ENCODE data around the gene AIF1.

The AIF1 gene

DNA sequence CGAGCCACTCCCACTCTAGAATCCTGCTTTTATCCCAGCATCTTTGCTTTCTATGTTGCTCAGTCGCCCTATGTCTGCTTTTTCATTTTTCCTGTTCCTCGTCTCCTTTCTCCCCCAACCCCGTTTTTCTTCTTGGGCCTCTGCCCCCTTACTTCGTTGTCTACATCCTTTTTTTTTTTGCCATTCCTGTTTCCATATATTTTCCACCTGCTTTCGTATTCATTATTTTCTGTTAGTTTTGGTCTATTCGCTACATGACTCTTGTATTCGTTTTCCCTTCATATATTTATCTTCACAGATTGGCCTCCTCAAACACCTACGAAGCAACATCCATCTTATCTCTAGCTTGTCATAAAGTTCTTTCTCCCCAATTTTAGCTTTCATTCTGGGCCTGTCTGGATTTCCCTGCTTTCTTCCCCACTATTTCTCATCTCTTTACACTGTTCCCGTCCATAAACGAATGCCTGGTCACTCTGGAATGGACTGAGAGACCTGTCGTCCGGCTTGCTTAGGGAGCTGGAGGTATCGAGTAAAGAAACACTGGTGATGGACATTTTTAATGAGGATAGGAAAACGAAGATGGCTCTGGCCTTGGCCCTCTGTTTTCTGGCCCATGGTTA, 6.4 kb downstream of the AIF1 start:
- Histone ChIP-seq H3K4me3 (ENCODE audit: low read depth, low read length) (peak overlapping the region; percentile 74), H3K36me3 (peaks cover 58% of the 10 kb centered on the region), H3K9me3 (ENCODE audit: severe bottlenecking) (no peaks in the 10 kb centered on the region), H3K27ac (peak overlapping the region; percentile 99), H3K27me3 (ENCODE audit: insufficient read depth, low read depth, severe bottlenecking) (no peaks in the 10 kb centered on the region)
- DNase-seq, result no peak
- TF ChIP-seq, protein P1, sequence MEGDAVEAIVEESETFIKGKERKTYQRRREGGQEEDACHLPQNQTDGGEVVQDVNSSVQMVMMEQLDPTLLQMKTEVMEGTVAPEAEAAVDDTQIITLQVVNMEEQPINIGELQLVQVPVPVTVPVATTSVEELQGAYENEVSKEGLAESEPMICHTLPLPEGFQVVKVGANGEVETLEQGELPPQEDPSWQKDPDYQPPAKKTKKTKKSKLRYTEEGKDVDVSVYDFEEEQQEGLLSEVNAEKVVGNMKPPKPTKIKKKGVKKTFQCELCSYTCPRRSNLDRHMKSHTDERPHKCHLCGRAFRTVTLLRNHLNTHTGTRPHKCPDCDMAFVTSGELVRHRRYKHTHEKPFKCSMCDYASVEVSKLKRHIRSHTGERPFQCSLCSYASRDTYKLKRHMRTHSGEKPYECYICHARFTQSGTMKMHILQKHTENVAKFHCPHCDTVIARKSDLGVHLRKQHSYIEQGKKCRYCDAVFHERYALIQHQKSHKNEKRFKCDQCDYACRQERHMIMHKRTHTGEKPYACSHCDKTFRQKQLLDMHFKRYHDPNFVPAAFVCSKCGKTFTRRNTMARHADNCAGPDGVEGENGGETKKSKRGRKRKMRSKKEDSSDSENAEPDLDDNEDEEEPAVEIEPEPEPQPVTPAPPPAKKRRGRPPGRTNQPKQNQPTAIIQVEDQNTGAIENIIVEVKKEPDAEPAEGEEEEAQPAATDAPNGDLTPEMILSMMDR (IDR thresholded peaks at IDR 0.05; ENCODE audit: low read depth, low read length), result no peak

GRCh38 chr6:31621991-31622390, 7.0 kb downstream of the AIF1 start:
- TF ChIP-seq, protein P1 (IDR thresholded peaks at IDR 0.05; ENCODE audit: low read depth, low read length), result no peak
- H3K36me3 ChIP-seq, result peaks cover 63% of the 10 kb centered on the region

DNA sequence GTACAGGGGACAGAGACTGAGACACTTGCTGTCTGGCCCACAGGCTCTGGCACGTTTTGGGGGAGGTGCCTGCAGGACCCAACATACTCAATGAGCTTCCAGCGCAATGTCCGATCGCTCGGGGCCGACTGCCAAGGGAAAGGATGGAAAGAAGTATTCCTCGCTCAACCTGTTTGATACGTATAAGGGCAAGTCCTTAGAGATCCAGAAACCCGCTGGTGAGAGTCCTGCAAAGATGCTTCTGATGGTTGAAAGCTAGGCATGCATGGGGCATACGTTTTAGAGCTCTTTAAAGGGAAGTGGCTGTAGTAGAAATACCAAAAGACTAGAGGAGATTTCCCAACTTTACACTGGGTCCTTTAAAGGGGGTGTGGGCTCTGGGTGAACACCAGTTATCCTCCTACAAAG, 7.7 kb downstream of the AIF1 start:
- DNase-seq, result no peak
- Histone ChIP-seq H3K4me3 (ENCODE audit: low read depth, low read length) (no peak overlapping the region), H3K27ac (peak overlapping the region; percentile 99)

More at GRCh38 chr6:31621991-31622390, 7.0 kb downstream of the AIF1 start:
- DNase-seq, result no peak
- H3K27ac ChIP-seq, result peak overlapping the region; percentile 99
- no peaks in the 10 kb centered on the region for H3K27me3 ChIP-seq (ENCODE audit: insufficient read depth, low read depth, severe bottlenecking)
- H3K9me3 ChIP-seq (ENCODE audit: severe bottlenecking), result no peaks in the 10 kb centered on the region
- H3K4me3 ChIP-seq (ENCODE audit: low read depth, low read length), result peak overlapping the region; percentile 74

DNA sequence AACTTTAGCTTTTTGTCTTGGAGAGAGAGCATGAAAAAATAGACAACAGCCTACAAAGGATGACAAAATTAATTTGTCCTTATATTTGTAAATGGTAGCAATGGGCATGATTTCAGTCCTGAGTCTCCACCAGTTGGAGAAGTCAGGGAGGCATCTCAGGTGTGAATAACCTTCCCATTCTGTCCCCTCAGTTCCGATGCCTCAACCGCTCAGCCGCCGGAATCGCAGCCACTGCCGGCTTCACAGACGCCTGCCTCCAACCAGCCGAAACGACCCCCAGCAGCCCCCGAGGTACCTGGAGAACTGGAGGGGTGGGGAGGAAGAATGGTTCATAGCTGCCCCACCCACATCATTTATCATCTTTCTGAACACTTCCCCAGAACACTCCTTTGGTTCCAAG, 9.0 kb downstream of the AIF1 start:
- no peak overlapping the region for H3K27ac ChIP-seq
- H3K27me3 ChIP-seq (ENCODE audit: insufficient read depth, low read depth, severe bottlenecking), result no peaks in the 10 kb centered on the region
- H3K36me3 ChIP-seq, result peaks cover 84% of the 10 kb centered on the region
- no peak overlapping the region for H3K4me3 ChIP-seq (ENCODE audit: low read depth, low read length)
- TF ChIP-seq, protein P1 (IDR thresholded peaks at IDR 0.05; ENCODE audit: low read depth, low read length), result no peak
- no peak for DNase-seq
- H3K9me3 ChIP-seq (ENCODE audit: severe bottlenecking), result no peaks in the 10 kb centered on the region

More for the DNA sequence above, 7.7 kb downstream of the AIF1 start:
- Histone ChIP-seq H3K36me3 (peaks cover 70% of the 10 kb centered on the region), H3K27me3 (ENCODE audit: insufficient read depth, low read depth, severe bottlenecking) (no peaks in the 10 kb centered on the region), H3K9me3 (ENCODE audit: severe bottlenecking) (no peaks in the 10 kb centered on the region)
- TF ChIP-seq, protein P1 (IDR thresholded peaks at IDR 0.05; ENCODE audit: low read depth, low read length), result no peak

- Histone ChIP-seq H3K4me3 (ENCODE audit: low read depth, low read length) (no peak overlapping the region), H3K36me3 (peaks cover 100% of the 10 kb centered on the region), H3K27ac (no peak overlapping the region), H3K27me3 (ENCODE audit: insufficient read depth, low read depth, severe bottlenecking) (no peaks in the 10 kb centered on the region), H3K9me3 (ENCODE audit: severe bottlenecking) (no peaks in the 10 kb centered on the region)
- TF ChIP-seq, protein P1 (IDR thresholded peaks at IDR 0.05; ENCODE audit: low read depth, low read length), result no peak
- no peak for DNase-seq
These were observed 11.9 kb downstream of the AIF1 start for GRCh38 chr6:31626952-31627351.
